ENCODE data around the gene ZC2HC1C.

GRCh38 chr14:75107186-75107585, 37.7 kb downstream of the ZC2HC1C start:
- TF ChIP-seq, protein P1, sequence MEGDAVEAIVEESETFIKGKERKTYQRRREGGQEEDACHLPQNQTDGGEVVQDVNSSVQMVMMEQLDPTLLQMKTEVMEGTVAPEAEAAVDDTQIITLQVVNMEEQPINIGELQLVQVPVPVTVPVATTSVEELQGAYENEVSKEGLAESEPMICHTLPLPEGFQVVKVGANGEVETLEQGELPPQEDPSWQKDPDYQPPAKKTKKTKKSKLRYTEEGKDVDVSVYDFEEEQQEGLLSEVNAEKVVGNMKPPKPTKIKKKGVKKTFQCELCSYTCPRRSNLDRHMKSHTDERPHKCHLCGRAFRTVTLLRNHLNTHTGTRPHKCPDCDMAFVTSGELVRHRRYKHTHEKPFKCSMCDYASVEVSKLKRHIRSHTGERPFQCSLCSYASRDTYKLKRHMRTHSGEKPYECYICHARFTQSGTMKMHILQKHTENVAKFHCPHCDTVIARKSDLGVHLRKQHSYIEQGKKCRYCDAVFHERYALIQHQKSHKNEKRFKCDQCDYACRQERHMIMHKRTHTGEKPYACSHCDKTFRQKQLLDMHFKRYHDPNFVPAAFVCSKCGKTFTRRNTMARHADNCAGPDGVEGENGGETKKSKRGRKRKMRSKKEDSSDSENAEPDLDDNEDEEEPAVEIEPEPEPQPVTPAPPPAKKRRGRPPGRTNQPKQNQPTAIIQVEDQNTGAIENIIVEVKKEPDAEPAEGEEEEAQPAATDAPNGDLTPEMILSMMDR (IDR thresholded peaks at IDR 0.05), result no peak
- no peak for TF ChIP-seq POLR2A (IDR thresholded peaks at IDR 0.05)
